GM06990 (cell line): ENCODE results near the gene KRT5.

Experiments
- DNase-seq: peaks from one replicate; pipeline ENCODE4 v3.0.0-alpha.2; 2011; ENCODE audit not compliant: insufficient read length; ENCODE audit errors: extremely low read depth
- H3K27me3 ChIP-seq: replicated peaks from 2 replicates; pipeline ENCODE4 v1.6.0; 2011; ENCODE audit warnings: low read length; ENCODE audit not compliant: control insufficient read depth, insufficient read depth
- H3K36me3 ChIP-seq: 2 replicates; pipeline ENCODE4 v1.5.1; 2011; ENCODE audit warnings: low read length; ENCODE audit not compliant: control insufficient read depth, insufficient read depth
- H3K4me3 ChIP-seq: replicated peaks from 2 replicates; pipeline ENCODE4 v1.5.1; 2011; ENCODE audit warnings: low read depth, mild to moderate bottlenecking, control low read depth, low read length
- CTCF ChIP-seq: IDR thresholded peaks from 2 replicates; pipeline ENCODE4 v1.5.1; 2011; ENCODE audit warnings: low read length, control low read depth, mild to moderate bottlenecking, inconsistent platforms; ENCODE audit not compliant: insufficient read depth, poor library complexity, severe bottlenecking

Gene KRT5

DNA sequence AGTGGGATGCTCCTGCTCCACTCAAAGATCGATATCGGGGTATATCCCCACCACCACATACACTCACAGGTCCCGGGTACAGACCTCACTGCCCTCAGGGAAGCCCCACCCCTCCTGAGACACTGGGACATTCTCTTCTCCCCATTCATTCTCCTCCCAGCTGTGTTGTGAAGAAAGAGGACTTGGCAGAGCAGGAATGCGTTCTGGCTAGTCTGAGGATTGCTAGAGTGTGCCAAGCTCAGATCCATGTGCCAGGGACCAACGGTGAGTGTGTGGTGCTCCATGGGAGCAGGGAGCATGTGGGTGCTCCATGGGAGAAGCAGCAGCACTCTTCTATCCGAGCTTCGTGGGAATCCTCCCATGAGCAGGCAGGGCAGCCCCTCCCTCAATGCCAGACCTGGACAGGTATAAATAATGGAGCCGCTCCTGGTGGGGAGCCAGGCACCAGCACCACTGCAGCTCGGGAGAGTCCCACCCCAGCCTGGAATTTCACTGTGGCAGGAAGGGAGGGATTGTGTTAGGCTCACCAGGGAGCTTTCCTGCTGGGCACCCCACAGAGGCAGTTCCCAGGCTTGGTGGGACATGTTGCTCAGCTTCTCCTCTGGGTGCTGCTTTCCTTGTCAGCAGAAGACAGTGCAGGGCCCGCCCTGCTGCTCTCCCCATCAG is 2.3 kb upstream of the KRT5 start:
- no peak for TF ChIP-seq CTCF
- no peak for DNase-seq
- no peaks in the 10 kb centered on the region; the same call in 1 of the 2 replicates for H3K27me3 ChIP-seq

GRCh38 chr12:52521568-52522266 is 1.5 kb upstream of the KRT5 start:
- no peaks in the 10 kb centered on the region for H3K36me3 ChIP-seq
- no peak for DNase-seq
- TF ChIP-seq CTCF, result no peak
- H3K27me3 ChIP-seq, result no peaks in the 10 kb centered on the region; the same call in 1 of the 2 replicates
- no peak overlapping the region for H3K4me3 ChIP-seq

More for the DNA sequence above, 2.3 kb upstream of the KRT5 start:
- no peak overlapping the region for H3K4me3 ChIP-seq
- no peaks in the 10 kb centered on the region for H3K36me3 ChIP-seq

- DNase-seq, result no peak
- TF ChIP-seq CTCF, result no peak
- Histone ChIP-seq H3K36me3 (no peaks in the 10 kb centered on the region), H3K4me3 (no peak overlapping the region), H3K27me3 (no peaks in the 10 kb centered on the region; the same call in 1 of the 2 replicates)
Measured at GRCh38 chr12:52521175-52521567, 977 bp upstream of the KRT5 start.

- no peak for DNase-seq
- Histone ChIP-seq H3K36me3 (no peaks in the 10 kb centered on the region), H3K27me3 (no peaks in the 10 kb centered on the region; the same call in 1 of the 2 replicates), H3K4me3 (no peak overlapping the region)
- TF ChIP-seq CTCF, result no peak
Measured at GRCh38 chr12:52519387-52519703, 849 bp downstream of the KRT5 start.

GRCh38 chr12:52518574-52519386 is 1.4 kb downstream of the KRT5 start:
- Histone ChIP-seq H3K4me3 (no peak overlapping the region), H3K36me3 (no peaks in the 10 kb centered on the region), H3K27me3 (no peaks in the 10 kb centered on the region; the same call in 1 of the 2 replicates)
- no peak for DNase-seq
- no peak for TF ChIP-seq CTCF
